ENCODE data around the gene CES4A.
"Not testable (repeated sequence)": the region's sequence is repeated elsewhere in the genome, so short reads cannot be mapped to it uniquely, and the experiment has no call there.

CES4A gene

DNA sequence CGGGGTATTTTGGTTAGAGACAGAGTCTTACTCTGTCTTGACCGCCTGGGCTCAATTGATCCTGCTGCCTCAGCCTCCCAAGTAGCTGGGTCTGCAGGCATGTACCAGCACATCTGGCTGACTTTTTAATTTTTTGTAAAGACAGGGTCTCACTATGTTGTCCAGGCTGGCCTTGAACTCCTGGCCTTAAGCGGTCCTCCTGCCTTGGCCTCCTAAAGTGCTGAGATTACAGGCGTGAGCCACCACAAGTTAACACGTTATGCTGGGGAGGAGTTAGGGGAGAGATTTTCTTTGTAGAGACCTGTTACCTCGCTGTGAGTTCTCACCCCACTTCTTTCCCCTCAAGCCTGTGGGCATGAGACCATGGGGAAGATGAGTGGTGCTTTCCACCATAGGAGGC, 1.8 kb upstream of the CES4A start:
- TF ChIP-seq POLR2A (IDR thresholded peaks at IDR 0.05; ENCODE audit: low read depth, low read length) = no peak
- DNase-seq (ENCODE audit: insufficient read length, low spot score) = no peak
- no peak for FAIRE-seq

DNA sequence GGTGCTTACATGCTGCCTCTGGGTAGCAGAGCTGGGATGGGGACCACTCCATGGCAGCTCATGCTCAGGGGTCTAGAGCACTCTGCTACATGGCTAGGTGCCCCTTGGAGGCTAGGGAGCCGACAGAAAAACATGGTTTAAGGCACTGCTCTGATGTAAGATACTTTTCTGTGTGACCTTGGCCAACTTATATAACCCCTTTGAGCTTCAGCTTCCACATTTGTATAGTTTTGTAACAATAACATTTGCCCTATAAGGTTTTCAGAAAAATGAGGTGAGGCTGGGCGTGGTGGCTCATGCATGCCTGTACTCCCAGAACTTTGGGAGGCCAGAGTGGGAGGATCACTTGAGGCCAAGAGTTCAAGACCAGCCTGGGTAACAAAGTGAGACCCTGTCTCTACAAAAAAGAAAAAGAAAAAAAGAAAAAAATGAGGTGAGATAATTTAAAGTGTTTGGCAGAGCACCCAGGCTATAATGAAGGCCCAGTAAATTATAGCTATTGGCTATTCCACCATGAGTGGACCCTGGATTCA, 3.2 kb downstream of the CES4A start:
- no peak for DNase-seq (ENCODE audit: insufficient read length, low spot score)
- TF ChIP-seq POLR2A (IDR thresholded peaks at IDR 0.05; ENCODE audit: low read depth, low read length) = no peak
- no peak for FAIRE-seq

DNA sequence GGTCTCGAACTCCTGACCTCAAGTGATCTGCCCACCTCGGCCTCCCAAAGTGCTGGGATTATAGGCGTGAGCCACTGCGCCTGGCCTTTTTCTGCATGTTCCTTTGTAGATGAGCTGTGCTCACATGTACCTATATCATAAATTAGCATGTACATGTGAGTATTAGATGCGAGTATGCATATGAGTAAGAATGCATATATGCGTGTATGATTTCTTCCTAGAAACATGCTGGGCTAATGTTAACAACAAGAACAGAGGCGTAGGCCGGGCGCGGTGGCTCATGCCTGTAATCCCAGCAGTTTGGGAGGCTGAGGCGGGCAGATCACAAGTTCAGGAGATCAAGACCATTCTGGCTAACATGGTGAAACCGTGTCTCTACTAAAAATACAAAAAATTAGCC, 5.2 kb downstream of the CES4A start:
- not testable (repeated sequence) for DNase-seq (ENCODE audit: insufficient read length, low spot score); FAIRE-seq

DNA sequence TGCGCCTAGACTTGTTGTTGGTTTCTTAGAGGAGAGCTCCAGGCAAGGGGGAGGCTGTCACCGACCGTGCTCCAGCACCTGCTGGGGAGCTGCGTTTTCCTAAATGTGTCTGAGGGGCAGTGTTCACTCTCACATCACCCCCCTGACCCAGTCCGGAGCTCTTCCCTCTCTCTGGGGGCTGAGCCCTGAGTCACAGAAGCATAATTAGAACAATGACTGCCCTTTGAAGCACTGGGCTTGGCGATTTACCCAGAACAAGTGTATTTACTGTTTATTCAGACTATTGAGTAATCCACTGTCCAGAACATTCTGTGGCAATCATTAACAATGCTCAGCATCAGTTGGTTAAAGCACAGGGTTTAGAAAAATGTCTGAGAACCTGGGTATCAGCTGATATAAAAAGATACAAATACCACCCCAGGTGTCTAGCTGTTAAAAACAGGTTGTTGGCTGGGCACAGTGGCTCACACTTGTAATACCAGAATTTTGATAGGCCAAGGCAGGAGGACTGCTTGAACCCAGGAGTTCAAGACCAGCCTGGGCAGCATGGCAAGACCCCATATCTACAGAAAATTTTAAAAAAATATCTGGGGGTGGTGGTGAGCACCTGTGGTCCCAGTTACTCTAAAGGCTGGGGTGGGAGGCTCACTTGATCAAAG, 8.1 kb downstream of the CES4A start:
- no peak for TF ChIP-seq POLR2A (IDR thresholded peaks at IDR 0.05; ENCODE audit: low read depth, low read length)
- DNase-seq (ENCODE audit: insufficient read length, low spot score) (no peak), FAIRE-seq (no peak)

DNA sequence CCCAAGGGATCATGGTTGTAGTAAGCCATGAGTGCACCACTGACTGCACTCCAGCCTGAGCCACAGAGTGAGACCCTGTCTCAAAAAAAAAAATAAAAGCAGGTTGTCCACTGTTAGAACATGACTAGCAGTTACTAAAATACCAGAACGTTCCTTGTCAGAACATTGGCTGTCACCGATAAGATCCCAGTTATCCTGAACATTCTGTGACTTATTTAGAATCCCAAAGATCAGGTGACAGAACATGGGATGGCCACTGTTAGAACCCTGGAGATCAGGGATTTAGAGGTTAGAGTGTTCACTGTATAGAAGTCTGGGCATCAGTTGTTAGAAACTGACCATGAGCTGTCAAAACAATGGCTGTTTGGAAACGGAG, 8.6 kb downstream of the CES4A start:
- FAIRE-seq (no peak), DNase-seq (ENCODE audit: insufficient read length, low spot score) (no peak)
- TF ChIP-seq POLR2A (IDR thresholded peaks at IDR 0.05; ENCODE audit: low read depth, low read length) = no peak

DNA sequence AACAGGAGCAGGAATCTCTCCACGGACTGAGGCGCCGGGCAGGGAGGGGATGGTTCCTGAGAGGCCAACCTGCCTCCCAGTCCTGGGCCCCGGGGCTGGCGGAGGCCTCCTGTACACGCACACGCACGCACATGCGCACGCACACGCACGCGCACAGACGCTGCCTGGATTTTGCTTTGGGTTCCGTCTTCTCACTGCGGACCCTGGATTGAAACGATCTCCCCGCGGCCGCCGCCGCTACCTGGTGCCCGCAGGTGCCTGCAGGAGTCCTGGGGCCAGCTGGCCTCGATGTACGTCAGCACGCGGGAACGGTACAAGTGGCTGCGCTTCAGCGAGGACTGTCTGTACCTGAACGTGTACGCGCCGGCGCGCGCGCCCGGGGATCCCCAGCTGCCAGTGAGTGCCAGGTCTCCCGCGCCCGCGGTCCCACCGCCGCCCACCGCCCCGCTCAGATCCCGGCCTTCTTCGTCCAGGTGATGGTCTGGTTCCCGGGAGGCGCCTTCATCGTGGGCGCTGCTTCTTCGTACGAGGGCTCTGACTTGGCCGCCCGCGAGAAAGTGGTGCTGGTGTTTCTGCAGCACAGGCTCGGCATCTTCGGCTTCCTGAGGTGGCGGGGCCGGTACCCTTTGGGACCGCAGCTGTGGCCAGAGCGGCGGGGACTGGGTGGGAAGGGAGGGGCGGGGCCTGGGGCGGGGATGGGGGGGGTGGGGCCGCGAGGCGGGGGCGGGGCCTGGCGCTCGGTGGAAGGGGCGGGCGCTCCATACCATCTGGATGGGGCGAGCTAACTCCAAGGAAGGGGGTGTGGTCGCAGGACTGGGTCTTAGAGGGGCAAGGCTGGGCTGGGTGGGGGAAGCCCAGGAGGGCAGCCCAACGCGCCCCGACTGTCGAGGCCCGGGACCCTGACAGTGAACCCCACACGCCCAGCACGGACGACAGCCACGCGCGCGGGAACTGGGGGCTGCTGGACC, 12.3 kb downstream of the CES4A start:
- DNase-seq (ENCODE audit: insufficient read length, low spot score) = no peak
- TF ChIP-seq POLR2A (IDR thresholded peaks at IDR 0.05; ENCODE audit: low read depth, low read length) = no peak

DNA sequence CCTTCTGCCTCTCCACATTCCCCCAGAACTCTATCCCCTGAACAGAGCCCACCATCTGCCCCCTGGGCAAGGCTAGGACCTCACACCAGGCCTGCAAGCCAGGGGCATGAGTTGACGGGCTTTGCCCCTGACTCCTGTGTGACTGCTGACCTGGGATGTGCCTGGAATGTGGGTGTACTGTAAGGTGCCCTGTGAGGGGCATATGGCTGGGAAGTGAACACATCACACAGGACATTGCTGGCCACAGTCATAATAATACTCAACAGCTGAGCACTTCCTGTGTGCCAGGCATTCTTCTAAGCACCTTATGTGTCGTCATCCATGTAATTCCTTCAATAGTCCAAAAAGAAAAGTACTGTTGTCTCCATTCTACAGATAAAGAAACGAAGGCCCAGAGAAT, 13.3 kb downstream of the CES4A start:
- TF ChIP-seq POLR2A (IDR thresholded peaks at IDR 0.05; ENCODE audit: low read depth, low read length) = no peak
- DNase-seq (ENCODE audit: insufficient read length, low spot score) (no peak), FAIRE-seq (no peak)

More for the DNA sequence above, 12.3 kb downstream of the CES4A start:
- no peak for FAIRE-seq

DNA sequence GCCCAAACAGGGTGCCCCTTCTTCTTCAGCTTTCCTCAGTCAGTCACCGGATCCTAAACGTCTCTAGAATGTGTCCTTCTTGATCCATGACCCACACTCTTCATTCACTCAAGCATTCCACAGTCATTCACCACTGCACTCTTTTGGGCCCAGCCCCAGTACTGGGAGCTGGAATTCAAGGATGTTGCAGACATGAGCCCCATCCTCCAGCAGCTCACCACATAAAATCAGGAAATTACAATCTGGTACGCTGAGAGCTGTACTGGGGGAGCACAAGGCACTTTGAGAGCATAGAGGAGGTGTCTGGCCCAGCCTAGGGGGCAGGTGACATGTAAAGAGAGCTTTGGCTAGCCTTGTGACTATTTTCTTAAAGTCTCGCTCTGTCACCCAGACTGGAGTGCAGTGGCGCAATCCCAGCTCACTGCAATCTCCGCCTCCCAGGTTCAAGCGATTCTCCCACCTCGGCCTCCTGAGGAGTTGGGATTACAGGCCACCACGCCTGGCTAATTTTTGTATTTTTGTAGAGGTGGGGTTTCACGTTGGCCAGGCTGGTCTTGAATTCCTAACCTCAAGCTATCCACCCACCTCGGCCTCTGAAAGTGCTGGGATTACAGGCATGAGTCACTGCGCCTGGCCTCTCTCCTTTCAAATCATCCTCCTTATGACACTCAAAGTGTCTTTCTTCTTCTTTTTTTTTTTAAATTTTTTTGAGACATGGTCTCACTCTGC, 18.7 kb downstream of the CES4A start:
- no peak for DNase-seq (ENCODE audit: insufficient read length, low spot score)
- no peak for TF ChIP-seq POLR2A (IDR thresholded peaks at IDR 0.05; ENCODE audit: low read depth, low read length)
- FAIRE-seq = no peak

DNA sequence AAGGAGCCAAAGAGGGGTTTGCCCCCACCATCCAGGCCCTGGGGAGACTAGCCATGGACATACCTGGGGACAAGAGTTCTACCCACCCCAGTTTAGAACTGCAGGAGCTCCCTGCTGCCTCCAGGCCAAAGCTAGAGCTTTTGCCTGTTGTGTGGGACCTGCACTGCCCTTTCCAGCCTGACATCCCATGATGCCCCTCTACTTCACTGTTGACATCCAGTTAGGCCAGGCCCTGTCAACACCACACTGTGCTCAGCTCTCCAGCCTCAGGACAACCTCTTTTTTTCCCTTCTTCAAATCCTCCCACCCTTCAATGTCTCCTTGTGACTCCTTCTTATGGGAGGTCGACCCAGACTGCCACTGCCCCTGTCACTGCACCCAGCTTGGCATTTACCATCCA, 20.8 kb downstream of the CES4A start:
- TF ChIP-seq POLR2A (IDR thresholded peaks at IDR 0.05; ENCODE audit: low read depth, low read length) = no peak
- DNase-seq (ENCODE audit: insufficient read length, low spot score) = no peak
- FAIRE-seq = no peak

DNA sequence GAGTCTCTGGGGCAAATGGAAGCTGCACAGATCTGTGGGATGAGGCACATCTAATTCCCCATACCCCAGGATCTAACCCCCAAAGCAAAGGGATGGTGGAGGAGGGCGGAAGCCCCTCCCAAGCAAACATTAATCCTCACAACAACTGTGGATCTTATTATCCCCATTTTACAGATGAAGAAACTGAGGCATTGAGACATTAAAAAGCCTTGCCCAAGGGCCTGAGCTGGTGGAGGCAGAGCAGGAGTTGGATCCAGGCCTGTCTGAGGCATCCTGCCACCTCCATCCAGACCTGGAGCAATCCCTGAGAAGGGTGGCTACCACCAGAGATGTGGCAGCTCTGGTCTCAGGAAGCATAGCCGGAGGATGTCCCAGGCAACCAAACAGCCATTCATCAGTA, 22.9 kb downstream of the CES4A start:
- no peak for TF ChIP-seq POLR2A (IDR thresholded peaks at IDR 0.05; ENCODE audit: low read depth, low read length)
- no peak for FAIRE-seq
- DNase-seq (ENCODE audit: insufficient read length, low spot score) = no peak

DNA sequence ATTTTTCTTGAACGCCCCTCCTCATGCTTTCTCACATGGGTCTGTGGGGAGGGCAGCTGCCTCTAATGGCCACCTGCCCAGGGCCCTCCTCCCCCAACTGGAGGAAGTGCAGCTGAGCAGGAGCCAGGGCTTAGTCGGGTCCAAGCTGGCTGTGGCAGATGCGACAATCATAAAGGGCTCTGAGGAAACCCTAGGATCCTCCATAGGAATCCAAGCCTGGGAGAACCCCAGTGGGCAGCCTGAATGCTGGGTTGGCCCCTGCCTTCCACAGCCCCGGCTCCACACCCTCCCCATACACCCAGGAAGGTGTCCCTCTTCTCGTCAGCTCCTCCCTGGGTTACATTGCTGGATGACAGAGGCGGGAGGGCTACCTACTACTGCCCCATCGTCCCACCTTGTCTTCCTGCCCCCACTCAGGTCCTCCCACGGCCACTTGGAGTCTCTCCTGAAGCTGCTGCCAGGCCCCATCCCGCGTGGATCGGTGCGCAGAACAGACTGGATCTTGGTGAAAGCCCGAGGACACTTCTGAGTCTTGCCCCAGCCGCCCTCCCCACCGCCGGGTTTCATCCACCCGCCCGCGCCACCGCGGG, 24.9 kb downstream of the CES4A start:
- no peak for DNase-seq (ENCODE audit: insufficient read length, low spot score)
- FAIRE-seq = no peak
- TF ChIP-seq POLR2A (IDR thresholded peaks at IDR 0.05; ENCODE audit: low read depth, low read length) = no peak

DNA sequence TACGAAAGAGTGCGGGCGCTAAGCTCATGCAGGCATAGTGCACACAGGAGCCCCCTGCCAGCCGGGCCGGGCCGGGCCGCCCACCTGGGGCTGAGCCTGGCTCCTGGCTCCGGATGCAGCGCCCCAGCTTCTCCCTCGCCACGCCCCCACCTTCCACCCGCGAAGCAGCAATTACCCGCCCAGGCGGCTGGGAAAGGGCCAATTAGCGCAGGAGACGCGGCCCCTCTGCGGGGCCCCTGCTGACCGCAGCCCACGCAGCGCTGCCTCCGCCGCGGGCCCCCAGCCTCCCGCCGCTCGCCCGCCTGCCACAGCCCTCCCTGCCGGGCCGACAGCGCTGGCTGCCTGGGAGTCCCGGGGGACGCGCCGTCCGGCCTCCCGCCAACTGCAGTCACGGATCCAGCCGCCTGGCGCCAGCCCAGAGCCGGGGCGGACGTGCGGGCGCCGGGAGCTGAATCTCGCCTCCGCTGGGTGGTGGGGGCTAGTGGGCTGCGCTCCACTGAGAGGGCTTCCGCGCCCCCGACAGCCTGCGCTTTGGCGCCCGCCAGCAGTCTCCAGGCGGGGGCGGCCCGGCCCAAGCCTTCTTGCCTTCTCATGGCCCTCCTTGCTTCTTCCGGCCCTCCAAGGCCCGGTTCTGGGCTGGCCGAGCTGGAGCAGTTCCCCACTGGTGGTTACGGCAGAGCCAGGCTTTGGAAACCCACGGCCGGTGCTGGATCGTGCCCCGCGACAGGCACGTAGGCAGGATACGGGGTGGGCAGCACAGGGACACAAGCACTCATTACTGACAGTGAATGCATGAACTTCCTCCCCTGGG, 25.6 kb downstream of the CES4A start:
- TF ChIP-seq POLR2A (IDR thresholded peaks at IDR 0.05; ENCODE audit: low read depth, low read length) = 0 out of 2 replicates have a peak, but pooled peaks have one; percentile 26
- DNase-seq (ENCODE audit: insufficient read length, low spot score) (no peak), FAIRE-seq (no peak)
